Measurements from ENCODE around the gene AFAP1.
A peak's percentile ranks its signal among the peaks of the same experiment; 100 is the strongest.

AFAP1 gene

DNA sequence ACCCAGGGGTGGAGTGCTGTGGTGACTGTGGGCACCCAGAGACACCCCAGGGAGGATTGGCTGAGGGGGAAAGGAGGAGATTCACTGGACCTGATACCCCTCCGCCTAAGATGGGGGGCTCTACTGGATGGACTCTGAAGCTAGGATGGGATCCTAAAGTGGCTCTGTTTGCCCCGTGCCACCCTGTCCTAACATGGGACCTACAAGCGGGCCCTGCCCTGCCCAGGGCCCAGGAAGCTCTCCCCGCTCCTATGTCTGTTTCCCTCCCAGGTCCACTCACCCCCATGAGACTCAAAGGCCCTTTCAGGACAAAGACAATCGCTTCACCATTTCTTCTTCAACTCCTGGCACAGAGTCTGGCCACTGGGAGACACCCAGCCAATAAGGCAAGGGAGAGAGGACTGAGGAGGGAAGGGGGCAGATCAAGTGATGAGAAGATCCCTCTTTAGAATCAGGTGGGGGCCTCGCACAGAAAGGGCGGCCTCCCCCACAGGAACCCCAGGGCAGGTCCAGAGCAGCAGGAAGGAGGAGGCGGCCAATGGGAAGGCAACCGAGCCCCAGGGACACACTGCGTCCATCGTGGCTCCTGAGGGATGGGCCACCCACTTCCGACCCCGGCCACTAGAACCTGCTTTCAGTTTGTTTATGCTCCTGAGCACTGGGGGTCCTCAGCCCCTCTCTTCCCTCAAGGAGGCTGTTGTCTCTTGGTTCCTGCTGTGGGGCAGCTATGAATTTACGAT lies 155.4 kb downstream of the AFAP1 start:
- no peak for DNase-seq (ENCODE audit: low spot score)

DNA sequence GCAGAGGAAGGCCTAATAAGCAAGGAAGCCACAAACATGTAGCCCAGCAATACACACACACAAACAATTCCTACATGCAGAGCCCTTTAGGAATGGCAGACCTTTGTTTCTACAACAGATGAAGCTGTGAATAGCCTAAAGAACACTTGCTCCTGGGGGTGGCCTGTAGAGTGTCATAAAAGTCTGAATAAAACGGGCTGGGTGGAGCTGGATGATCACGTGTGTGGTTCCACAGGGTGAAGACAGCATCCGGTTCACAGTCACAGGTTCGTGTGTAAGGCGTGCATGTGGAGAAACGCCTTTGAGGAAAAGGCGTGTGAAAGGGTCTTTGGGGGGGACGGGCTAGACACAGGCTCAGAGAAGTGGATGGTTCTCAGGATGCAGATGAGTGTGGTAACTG lies 156.1 kb downstream of the AFAP1 start:
- no peak for DNase-seq (ENCODE audit: low spot score)

DNA sequence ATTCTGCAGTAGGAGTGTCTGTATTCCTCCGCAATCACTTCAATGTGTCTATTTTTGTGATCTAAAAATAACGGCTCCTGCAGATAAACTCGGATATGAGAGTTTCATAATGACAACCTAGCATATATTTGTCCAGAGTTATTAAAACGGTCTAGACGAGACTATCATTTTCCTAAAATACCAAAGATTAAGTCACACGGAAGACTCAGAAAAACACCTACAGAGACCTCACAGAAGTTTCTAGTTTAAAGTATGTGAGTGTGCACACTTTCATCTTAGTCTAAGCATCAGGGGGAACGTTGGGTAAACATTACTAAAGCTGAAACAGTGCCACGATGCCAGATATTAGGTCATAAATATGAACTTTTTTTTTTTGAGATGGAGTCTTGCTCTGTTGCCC lies 156.9 kb downstream of the AFAP1 start:
- no peak for DNase-seq (ENCODE audit: low spot score)

DNA sequence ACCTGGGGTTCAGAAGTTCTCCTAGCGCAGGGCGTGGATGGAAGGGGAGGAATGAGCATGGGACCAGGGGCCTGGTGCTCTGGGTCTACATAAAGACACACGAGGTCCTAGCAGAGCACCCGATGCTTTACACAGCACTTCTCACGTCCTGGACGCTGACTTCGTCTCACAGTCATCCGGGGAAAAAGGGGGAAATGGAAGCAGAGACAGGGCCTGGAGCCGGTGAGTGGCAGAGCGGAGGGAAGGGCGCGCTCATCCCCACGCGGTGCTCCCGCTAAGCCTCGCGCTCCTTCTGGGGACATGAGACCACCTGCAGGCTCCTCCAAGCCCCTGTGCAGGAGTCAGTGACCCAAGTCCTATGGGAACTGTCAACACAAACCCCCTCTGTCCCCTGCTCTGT lies 157.7 kb downstream of the AFAP1 start:
- DNase-seq (ENCODE audit: low spot score) = peak; percentile 32

DNA sequence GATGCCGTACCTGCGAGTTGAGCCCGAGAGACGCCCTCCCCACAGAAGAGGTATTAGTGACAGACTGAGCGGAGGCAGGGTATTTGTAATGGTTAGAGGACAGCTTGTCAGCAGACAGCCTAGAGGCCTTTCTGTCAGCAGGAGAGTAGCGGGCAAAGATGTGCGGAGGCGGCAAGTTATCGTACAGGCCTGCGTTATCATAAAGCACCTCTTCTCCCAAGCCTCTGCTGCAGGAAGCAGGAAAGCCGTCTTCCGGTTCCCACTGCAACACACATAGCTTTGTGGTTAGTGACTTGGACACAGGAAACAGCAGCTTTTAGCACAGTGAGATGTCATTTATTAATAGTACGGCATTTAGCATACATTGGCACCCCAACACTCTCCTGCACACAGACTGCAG lies 158.3 kb downstream of the AFAP1 start:
- peak; percentile 96 for DNase-seq (ENCODE audit: low spot score)

DNA sequence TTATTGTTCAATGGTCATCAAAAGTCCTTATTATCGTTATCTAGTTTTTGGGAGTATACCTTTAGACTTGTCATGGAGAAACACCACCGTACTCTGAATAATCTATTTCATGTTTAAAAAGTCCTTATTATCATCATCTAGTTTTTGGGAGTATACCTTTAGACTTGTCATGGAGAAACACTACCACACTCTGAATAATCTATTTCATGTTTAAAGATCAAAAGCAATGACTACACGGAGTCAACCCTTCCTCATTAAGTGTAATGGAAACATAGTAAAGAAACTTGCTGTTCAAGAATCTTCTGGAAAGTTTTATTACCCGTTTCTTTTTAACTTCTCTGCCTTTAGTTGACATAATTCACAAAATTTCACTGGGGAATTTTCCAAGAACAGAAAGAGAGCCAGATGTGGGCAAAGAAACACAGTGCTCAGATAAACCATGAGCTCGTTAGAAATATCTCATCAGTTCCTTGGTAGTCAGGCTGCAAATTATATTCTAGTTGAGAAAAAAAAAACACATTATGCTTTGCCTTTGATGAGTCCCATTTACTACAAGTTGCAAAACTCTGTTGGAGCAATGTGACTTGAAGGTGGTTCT lies 158.8 kb downstream of the AFAP1 start:
- DNase-seq (ENCODE audit: low spot score) = no peak

DNA sequence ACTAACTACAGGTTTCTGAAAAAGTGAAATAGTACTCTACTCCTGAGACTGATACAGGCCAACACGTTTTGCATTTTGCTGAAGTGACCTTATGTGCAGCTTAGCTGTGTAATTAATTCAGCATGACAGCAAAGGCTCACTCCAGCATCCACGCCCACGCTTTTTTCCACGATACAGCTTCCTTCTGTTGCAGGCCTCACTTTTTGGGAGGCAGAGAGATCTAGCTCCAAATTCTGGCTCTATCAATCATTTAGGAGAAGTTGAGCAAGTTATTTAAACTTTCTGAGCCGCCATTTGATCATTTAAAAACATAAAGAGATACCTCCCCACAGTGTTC lies 160.3 kb downstream of the AFAP1 start:
- no peak for DNase-seq (ENCODE audit: low spot score)

DNA sequence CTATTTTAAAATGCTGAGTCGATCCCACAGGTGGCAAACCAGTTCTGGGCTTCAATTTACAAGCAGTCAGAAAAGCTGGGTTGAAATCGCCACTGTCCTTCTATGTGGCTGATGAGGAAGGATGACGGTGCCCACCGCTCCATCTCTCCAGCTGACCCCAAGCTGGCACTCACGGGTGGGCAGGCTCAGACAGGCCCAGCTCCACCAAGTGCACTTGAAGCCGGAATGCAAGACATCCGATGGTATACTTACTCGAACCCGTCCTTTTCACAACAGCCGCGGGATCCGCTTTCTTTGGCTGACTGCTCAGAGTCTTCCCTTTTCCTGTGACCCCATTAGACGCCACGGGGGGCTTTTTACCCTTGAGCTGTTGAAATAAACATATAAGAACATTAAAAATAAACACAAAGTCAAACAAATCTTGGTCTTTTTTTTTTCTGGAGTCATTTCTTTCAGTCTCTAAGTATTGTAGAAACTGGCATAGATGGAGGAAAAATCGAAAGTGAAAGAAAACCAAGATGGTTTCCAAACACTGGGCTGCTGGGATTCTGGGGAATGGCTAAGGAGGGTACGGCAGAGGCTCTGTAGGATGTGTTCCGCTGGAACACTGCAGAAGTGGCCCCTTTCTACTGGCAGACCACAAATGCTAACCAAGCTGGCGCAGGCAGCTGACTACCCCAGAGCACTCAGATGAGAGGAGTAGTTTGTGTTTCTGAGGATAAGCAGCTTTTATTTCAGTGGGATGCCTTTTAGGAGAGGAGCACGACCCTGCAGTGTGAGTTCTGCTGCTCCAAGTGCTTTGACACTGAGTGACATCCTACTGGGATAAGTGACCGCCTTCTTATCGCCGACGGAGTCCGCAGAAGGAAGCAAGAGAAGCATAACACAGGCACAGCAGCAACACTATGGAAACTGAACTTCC lies 160.9 kb downstream of the AFAP1 start:
- DNase-seq (ENCODE audit: low spot score) = no peak

DNA sequence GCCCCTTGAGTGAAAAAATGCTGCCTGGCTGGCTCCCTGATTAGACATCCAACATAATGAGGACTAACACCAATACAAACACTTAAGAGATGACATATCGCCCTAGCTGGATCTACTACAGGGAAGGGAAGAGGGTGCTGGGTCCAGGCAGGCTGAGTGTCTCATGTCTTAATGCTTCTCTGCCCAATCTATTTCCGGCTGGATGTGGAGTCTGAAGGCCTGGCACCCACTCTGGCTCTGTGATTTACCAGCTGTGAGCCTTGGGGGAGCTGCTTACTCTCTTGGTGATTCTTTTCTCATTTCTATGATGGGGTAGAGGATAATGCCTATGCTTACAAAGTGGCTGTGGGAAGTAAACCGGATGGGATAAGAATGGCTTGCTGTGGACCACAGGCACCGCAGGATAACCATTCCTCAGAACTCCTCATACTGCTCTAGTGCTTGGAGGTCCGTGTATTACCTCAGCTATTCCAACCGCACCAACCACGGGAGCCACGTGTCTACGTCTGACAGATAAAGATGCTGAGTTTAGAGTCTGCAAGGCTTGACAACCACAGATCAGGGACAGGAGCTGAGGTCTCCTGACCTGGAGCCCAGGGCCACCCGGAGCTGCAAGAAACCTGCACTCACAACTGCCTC lies 161.7 kb downstream of the AFAP1 start:
- DNase-seq (ENCODE audit: low spot score) = no peak

DNA sequence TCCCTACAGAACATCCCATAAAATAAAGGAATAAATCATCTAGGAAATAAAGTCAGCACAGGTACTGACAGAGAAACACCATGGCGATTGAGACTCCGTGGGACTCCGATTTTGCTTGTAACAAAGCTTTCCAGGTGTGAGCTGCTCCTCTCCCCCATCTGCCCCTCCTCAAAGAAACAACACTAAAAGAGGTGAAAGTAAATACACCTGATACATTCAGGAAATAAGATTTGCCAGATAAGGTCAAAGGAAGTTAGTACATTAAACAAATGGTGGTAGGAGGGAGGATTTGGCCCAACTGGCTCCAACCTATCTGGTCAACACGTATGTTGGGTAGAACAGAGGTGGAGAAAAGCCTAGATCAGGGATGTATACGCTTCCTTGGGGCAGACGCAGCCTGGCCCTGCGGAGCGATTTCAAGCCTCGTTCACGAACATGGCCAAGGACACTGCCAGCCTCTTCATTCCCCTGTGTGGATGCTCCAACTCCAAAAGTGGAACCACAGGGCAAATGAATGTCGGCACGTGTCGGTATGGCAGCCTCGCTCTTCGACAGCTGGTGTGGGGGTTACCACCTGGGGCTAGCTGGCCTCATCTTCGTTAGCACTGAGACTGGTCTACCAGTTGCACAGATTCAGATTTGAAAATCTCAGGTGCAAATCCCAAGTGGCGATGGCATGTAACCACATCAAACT lies 162.5 kb downstream of the AFAP1 start:
- no peak for DNase-seq (ENCODE audit: low spot score)

DNA sequence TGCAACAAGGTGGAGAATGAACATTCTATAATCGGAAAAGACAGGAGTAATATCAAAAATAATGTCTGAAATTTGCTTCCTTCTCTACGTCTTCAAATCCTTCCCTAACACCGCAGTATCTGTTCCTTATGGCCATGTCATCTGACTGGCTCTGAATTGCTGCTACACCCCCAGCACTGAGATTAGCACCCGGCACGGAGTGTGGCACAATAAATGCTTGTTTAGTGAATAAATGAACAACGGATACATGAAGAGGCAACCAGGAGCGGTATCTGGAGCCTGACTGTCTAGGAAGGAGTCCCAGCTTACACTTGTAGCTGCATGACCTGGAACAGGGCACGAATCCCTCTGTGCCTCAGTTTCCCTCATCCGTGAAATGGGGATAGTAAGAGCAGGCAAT lies 164.3 kb downstream of the AFAP1 start:
- DNase-seq (ENCODE audit: low spot score) = no peak

DNA sequence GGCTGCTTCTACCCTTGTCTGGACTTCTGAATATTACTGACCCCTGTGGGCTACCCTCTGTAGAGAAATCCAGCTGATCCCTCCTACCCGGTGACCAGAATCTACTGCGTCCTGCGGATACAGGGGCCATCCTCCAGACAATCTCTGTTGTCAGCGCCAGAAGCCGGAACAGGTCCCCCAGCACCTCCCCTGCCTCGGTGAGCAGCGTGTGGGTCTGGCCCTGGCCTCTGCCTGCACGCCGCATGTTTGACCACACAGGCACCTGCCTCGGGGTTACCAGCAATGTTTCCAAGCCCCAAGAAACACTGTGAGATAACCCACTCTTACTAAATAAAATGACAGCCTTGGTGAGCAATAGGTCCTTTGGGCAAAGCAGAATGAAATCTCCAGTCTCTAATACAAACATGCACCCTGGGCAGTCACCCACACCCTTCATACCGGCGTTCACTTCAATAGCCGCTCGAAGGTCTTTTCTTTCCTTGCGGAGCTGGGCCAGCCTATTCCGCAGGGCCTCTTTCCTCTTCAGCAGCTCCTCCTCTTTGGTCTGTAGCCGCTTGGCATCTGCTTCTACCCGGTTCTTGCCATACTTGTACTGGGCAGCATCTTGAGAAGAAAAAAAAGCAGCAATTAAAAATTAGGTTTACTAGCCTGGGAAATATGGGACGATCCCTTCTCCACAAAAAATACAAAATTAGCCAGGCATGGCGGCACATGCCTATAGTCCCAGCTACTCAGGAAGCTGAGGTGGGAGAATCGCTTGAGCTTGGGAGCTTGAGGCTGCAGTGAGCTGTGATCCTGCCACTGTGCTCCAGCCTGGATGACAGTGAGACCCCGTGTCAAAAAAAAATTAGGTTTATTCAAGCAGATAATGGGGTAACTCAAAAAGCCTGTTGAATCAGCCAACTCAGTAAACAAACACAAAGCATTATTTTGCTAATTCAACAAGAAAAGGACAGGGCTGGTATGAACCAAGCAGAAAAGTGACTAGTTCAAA lies 165.1 kb downstream of the AFAP1 start:
- DNase-seq (ENCODE audit: low spot score) = no peak

DNA sequence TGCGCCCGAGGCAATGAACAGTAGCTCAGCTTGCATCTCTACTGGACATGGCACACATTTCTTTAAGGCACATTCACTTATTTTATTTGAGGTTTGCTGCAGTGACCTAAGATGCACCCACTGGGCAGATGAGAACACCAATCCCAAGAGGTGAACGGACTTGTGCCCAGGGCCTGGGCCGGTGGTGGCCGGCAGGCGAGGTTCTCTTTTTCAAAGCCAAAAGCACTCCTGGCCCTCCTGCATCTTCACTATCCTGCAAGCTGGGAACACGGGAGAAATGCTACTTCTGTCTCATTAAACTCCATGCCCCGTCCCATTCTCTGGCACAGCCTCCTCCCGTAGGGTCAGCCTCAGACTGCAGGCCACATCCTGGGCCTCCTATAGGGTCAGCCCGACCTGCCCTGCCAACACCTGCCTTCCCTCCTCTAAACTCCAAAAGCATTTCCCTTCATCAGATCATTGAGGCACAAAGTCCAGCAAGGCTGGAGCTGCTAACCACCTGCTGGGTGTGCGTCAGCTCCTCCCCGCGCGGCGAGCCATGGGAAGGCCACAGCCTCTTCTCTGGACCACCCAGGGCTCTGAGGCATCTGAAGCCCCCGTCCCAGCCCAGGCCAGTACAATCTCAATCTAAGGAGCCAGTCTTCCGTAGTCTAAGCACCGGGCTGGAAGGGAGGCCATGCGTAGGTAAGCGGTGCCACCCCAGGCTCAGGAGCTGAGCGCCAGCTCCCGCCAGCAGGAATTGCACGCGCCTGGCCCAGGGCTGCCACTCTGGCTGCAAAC lies 166.1 kb downstream of the AFAP1 start:
- no peak for DNase-seq (ENCODE audit: low spot score)

DNA sequence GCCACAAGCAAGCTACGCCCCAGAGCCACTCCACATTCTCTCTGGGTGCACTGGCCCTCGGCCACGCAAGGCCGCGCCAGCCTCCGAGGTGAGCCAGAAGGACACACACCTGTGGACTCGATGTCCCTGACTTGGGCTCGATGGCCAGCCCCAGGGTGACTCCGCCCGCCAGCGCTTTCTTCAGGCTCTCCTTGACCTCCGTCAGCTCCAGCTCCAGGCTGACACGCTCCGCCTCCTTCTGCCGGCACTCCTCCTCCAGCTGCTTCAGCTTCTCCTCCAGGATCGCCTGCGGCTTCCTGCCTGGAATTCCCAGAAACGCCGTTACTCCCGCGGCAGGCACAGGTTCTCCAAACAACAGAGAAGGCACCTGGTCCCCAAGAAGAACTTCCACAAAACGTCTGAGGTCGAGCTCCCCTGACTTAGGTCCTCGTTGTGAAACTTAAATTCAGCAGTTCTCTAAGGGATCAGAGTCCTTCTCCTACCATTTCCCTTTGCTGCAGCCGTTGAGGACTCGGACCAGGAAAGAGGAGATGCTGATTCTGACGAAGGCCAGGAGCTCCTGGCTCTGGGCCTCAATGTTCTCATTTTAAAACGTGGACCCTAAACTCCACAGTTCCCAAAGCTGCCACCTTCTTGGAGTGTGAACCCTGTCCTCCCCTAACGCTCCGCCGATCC lies 166.8 kb downstream of the AFAP1 start:
- no peak for DNase-seq (ENCODE audit: low spot score)

DNA sequence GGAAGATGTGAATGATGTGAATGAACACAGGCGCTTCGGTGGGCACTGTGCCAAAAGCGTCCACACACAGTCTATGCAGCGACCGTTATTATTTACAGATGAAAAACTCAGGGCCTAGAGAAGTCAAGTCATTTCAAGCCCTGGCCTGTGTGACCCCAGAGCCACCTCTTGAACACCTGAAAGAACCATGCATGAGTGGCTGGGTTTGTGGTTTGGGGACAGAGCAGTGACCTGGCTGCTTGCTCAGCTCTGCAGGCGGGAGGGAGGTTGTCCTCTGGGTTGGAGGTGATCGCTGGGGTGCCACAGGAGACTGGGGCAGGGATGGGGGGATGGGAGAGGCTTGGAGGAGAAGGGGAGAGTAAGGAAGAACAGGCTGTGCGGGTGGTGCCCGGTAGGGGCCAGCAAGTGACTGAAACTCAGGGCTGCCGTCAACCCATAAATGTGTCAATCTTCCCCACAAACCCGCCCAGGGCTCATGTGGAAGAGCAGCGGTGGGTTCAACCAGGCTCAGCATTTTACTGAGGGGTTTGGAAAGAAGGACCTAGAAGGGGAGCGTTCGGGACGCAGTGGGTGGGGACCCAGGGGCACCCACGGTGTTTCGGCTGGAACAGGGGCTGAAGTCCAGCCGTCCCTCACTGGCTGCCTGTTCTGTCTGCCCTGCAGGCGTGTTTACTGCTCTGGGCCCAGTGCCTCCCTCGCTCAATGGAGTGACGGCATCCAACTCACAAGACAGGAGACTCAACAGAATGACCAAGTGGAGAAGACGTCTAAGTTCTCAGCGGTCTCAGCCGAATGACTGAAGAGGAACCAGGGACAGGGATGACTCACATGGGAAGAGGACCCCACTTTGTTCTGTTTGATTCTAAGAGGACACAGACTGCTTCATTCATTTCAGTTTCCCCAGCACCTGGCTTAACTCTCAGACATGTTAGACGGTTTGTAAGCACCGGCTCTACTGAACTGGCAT lies 167.8 kb downstream of the AFAP1 start:
- DNase-seq (ENCODE audit: low spot score) = no peak

DNA sequence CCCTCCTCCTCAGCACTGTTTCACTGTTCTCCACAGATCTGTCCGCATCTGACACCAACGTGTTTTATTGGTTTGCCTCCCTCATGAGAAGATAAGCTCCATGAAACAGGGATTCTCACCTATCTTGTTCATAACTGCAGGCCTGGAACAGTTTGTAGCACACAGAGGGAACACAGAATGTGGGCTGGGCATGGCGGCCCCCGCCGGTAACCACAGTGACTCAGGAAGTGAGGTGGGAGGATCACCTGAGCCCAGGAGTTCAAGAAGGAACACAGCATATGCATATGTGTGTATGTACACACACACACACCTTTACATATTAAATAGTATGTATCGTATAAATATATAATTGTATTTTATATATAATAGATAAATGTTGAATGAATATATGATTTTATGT lies 168.6 kb downstream of the AFAP1 start:
- DNase-seq (ENCODE audit: low spot score) = no peak

DNA sequence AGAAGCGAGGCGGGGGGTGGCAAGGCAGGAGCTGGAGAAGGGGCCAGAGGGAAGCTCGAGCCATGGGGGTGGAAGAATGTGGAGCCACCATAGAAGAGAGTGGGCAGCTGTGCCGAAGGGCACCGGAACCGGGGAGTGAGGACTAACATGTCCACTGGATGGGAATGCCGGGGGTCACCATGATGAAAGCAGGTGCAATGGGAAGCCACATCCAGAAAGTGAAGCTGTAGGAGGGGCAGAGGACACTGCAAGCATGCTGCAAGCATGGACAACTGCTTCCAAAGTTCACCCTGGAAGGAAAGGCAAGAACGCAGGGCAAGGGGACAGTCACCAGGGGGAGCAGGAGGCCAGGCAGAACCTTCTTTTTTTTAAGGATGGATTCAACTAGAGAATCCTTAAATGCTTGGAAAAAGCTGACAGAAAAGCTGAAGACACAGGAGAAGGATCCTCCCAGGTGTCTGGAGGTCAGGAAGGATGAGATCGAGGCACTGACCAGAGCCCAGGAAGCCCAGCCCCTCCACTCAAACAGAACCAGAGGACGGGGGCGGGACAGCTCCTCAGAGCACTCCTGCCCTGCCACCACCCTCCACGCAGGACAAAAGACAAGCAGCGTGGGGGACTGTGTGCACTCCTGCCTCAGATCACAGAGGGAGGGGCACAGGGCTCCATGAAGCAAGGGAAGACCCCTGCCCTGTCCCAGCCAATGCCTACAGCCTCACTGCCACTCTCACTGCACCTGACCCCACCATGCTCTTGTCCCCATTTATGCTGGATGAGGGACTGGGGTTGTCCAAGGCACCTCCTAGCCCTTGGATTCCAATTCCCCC lies 169.2 kb downstream of the AFAP1 start:
- peak; percentile 36 for DNase-seq (ENCODE audit: low spot score)

All from kidney capillary endothelial cell (primary cell).